C4-2B (cell line): ENCODE results near the gene CADM1.

Experiments used
- ZFX ChIP-seq: fragments of 450-650 bp; IDR thresholded peaks from 2 replicates; pipeline ENCODE4 v1.6.1; 2017
- TF ChIP-seq, protein P1 (sequence below): fragments of 450-650 bp; conservative IDR thresholded peaks from 2 replicates; pipeline ENCODE4 v1.5.1; 2017; ENCODE audit warnings: mild to moderate bottlenecking

DNA sequence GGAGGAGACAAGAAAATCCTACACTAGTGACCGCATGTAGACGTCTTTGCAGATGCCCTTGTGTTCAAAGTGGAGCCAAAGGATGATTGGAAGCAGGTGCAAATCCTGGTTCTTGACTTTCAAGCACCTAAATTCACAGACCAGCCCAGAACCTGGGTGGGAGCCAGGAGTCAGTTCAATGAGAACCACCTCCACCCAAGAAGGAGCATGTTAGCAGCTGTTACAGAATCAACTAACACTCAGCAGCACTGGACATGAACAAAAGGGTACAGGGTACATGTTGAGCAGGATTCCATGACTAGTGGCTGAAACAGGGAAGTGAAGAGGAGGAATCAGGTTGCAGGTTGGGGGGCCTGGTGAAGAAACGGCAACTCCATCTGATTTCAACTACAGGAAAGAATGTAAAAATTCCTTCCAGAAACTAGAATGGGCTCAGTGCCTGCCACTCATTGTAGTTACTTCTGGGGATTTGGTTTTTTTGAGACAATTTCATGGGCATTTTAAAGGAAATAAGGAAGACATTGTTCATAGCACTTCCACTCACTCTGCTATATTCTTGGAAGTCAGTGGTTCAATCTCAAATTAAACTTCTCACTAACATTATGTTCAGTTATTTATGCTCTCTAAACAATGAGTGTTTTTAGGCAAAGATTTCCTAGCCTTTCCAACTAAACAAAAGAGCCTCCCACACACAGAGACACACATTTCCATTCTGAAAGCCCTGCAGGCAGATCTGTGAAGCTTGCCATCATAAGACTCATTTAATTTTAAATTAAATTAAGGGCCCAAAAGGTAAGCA, 173.3 kb downstream of the CADM1 start:
- TF ChIP-seq, protein P1, sequence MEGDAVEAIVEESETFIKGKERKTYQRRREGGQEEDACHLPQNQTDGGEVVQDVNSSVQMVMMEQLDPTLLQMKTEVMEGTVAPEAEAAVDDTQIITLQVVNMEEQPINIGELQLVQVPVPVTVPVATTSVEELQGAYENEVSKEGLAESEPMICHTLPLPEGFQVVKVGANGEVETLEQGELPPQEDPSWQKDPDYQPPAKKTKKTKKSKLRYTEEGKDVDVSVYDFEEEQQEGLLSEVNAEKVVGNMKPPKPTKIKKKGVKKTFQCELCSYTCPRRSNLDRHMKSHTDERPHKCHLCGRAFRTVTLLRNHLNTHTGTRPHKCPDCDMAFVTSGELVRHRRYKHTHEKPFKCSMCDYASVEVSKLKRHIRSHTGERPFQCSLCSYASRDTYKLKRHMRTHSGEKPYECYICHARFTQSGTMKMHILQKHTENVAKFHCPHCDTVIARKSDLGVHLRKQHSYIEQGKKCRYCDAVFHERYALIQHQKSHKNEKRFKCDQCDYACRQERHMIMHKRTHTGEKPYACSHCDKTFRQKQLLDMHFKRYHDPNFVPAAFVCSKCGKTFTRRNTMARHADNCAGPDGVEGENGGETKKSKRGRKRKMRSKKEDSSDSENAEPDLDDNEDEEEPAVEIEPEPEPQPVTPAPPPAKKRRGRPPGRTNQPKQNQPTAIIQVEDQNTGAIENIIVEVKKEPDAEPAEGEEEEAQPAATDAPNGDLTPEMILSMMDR: no peak
- TF ChIP-seq ZFX: no peak
